Adipose tissue (tissue), 3 donors: Measurements from ENCODE around the gene TBX22. TPM values are rescaled to one million over a fixed set of nuclear protein-coding genes. Genes with fewer than 3 reads are reported as not detected.
"Not testable (repeated sequence)": the region's sequence is repeated elsewhere in the genome, so short reads cannot be mapped to it uniquely, and the experiment has no call there.

Source experiments
- H3K27ac ChIP-seq: one replicate; pipeline ENCODE4 v1.5.1; 2013; ENCODE audit warnings: low read depth, low read length
- WGBS, 3 donors: extraction: QIAGEN DNeasy Blood & Tissue Kit; methylation state at CpG; one replicate each; pipeline ENCODE4 v1.1.7; 2013; 5-methylcytosine and 5-hydroxymethylcytosine counted together
- polyA plus RNA-seq, 3 donors: library from polyadenylated mRNA; stranded (reverse); fragments of 200-250 nt; gene quantifications; one replicate each; pipeline ENCODE4 v1.2.3, GENCODE V29; 2013
- donor health status: healthy with polysubstance abuse.
- donor health status: Bipolar disorder and iron deficiency.
- donor health status: healthy.

Gene TBX22, protein sequence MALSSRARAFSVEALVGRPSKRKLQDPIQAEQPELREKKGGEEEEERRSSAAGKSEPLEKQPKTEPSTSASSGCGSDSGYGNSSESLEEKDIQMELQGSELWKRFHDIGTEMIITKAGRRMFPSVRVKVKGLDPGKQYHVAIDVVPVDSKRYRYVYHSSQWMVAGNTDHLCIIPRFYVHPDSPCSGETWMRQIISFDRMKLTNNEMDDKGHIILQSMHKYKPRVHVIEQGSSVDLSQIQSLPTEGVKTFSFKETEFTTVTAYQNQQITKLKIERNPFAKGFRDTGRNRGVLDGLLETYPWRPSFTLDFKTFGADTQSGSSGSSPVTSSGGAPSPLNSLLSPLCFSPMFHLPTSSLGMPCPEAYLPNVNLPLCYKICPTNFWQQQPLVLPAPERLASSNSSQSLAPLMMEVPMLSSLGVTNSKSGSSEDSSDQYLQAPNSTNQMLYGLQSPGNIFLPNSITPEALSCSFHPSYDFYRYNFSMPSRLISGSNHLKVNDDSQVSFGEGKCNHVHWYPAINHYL
- not detected for polyA plus RNA-seq

DNA sequence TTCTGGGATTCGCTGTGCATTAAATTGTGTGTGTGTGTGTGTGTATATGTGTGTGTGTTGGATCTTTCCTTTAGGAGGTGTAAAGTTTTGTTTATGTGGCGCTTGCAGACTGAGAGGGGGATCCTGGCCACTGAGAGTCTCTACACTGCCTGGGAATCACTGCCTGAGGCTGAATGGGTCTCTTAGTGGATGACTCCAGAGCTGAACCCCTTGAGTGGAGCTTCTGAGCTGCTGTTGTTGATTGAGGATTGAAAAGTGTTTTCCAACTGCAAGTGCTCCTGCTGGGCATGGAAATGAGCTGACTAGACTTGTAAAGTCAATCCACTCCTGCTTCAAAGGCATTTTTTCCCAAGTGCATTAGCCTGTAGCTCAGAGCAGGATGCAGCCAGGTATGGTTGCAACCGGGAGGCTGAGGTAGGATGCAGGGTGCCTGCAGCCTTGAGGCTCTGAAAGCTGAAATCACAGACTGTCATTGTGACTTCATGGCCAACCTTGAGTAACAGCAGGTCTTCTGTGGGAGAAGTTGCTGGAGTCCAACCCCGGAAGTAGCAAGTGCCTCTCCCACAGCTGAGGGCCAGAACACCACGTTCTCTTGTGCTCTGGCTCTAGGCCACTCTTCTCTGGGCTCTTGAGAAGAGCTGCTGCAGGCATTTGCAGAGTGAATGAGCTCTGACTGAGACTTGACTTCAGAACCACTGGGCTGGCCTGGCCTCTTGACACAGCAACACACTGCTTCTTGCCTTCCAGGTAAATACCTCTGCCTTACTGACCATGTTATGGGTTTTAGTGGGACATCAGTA is at the start of gene TBX22:
Gene TBX22 (plus strand): TSS at position 613 of the 800 bp plus-strand sequence. CDS start 7,517 bp downstream, outside the sequence.
- 32 to 54% (median 37%) methylated on average over 5 of the region's 5 CpGs for WGBS, 3 donors
- no peak within 1 kb of the TSS for H3K27ac ChIP-seq

DNA sequence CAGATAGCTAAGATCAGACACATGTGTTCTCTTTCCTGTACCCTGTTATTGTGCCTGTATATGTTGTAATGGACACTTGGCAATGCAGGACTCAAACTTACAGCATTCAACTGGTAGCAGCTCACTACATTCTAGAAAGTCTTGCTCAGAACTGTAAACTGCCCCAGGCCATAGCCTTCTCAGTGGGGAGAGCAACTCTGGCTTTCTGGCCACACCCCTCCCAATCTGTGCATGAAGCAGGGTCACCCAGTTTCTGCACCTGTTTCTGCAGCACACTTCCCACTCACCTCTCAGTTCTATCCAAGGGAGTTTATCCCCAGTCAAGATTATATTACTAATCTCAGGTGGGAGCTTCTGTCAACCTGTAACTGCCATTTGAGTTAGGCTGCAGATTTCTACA is 38.9 kb upstream of the TBX22 start:
- H3K27ac ChIP-seq, result no peak overlapping the region

DNA sequence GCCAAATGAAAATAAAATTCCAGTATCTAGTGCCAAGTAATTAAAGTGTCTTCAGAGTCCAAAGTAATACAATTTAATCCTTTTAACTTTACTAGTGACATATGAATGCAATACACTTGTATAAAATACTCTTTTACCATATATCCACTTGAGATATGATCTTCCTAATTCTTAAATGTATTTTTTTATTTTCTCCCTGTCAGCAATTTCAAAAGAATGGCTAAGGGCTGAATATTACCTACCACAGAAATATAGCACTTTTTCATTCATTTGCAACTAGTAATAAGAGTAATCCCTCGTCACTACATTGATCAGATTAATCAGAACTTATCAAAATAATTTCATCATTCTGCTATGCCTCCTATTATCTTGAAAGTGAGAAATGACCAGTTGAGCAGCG is 10.1 kb upstream of the TBX22 start:
- 49 to 62% (median 54%) methylated on average over 2 of the region's 2 CpGs for WGBS, 3 donors

DNA sequence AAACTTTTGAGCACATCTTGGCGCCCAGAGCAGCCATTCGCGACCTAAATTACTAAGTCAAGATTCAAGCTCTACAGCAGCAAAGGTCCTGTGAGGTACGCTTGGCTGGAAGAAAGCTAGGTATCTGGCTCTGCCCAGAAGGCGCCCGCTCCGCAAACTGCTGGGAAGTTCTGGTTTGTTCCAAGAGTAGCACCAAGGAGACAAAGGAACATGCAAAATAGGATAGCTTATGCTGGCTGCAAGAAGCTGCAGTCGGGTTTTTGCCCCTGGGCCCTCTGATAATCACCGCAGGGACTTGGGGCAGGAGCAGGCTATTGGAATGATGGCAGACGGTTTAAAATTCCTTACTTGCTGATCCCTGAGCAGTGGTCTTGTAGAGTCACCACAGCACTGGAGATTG is 3.0 kb upstream of the TBX22 start:
- 67 to 74% (median 70%) methylated on average over 10 of the region's 10 CpGs for WGBS, 3 donors
- no peak overlapping the region for H3K27ac ChIP-seq

More for the DNA sequence above, 10.1 kb upstream of the TBX22 start:
- no peak overlapping the region for H3K27ac ChIP-seq

DNA sequence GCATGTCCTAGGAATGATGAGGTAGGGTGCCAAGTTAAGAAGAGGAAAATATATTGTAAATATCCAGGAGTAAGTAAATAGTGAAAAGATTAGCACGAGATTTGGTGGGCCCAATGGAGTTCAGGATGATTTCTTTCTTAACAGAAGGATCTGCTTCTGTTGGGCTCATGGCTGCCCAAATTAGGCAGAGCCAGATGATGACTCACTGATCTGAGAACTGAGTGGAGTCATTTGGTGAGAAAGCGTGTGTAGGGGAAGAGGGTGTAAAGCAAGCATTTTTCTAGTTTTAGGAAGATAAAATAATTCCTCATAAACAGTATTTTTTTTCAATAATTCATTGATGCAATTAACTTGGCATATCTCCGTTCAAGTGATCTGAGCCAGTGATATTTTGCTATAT is 1.6 kb downstream of the TBX22 start:
- WGBS, 3 donors, result 54 to 70% (median 67%) methylated on average over 3 of the region's 3 CpGs
- H3K27ac ChIP-seq, result no peak overlapping the region

DNA sequence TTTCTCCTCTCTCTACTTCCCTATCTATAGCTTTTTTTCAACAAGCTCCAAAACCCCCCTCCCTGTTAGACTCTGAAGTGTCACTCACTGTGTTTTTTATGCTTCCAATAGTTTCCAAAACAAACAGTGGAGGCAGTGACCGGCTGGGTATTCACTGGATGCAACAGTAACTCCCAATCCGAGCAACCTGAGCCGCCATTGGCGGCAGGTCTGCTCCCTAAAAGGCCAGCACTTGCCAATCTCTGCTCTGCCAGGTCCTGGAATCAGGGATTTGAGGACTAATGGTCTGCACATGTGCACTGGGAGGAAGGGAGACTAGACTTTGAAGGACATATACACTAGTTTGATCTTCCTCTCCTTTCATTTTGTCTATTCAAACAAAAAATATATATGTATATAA is 7.1 kb downstream of the TBX22 start:
- H3K27ac ChIP-seq, result no peak overlapping the region
- 7 to 27% (median 7%) methylated on average over 4 of the region's 4 CpGs for WGBS, 3 donors

DNA sequence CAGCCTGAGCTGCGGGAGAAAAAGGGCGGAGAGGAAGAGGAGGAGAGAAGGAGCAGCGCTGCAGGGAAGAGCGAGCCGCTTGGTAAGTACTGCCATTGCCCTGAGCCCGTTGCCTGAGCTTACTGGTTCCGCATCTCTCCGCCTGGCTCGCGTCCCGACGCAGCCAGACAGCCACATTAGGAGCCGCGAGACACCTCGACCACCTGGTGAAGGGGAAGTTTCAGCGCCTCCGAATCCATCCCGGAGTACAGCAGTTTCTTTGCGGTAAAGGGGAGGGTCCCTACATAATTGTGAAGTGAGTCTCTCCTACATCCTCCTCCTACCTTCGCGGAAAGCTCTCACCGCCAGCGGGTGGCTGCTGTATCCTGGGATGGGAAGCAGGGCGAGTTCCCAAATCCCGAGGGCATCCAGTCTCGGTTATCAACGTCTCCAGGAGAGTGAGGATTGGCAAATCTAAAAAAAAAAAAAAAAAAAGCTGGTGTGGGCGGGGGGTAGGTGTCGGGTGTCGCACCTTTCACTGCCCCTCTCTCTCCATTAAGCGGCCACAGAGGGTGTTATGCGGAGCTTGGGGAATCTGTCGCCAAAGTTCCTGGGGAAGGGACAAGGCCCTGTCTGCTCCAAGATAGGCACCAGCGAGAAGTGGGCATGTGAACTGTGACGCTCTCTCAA is 7.9 kb downstream of the TBX22 start:
- no peak overlapping the region for H3K27ac ChIP-seq
- 0 to 18% (median 3%) methylated on average over 25 to 35 of the region's 35 CpGs for WGBS, 3 donors

DNA sequence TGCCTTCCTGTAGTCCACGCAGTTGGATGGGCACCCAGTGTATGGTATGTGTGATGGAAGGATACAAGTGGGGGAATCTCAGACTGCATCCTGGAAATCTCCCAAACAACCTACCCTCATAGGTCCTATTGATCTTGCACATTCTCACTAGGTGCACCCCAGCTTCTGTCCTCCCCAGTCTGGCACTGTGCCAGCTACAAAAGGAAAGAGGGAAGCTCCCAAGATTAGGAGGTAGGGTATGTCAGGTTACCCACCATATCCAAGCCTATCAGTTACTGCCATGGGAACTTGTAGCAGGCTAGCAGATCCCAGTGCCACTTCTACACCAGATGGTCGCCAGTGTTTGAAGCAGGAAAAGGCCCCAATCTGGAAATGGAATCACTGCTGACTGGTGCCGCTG is 11.6 kb downstream of the TBX22 start:
- no peak overlapping the region for H3K27ac ChIP-seq
- WGBS, 3 donors, result 70 to 74% (median 73%) methylated on average over 3 of the region's 3 CpGs

DNA sequence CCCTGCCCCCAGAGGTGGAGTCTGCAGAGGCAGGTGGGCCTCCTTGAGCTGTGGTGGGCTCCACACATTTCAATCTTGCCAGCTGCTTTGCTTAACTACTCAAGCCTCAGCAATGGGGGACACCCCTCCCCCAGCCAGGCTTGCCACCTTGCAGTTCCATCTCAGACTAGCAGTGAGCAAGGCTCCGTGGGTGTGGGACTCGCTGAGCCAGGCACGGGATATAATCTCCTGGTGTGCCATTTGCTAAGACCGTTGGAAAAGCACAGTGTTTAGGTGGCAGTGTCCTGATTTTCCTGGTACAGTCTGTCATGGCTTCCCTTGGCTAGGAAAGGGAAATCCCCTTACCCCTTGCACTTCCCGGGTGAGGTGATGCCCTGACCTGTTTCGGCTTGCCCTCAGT is 51.6 kb downstream of the TBX22 start:
- H3K27ac ChIP-seq, result not testable (repeated sequence)
- 66 to 87% (median 68%) methylated on average over 6 of the region's 6 CpGs for WGBS, 3 donors

DNA sequence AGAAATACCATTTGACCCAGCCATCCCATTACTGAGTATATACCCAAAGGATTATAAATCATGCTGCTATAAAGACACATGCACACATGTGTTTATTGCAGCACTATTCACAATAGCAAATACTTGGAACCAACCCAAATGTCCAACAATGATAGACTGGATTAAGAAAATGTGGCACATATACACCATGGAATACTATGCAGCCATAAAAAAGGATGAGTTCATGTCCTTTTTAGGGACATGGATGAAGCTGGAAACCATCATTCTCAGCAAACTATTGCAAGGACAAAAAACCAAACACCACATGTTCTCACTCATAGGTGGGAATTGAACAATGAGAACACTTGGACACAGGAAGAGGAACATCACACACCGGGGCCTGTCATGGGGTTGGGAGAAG is 61.1 kb downstream of the TBX22 start:
- 88 to 100% (median 95%) methylated on average over 1 of the region's 1 CpG for WGBS, 3 donors
- H3K27ac ChIP-seq, result not testable (repeated sequence)
